DMS 273 treated with DMSO at 0.1 percent for 48 hours (cell line): Measurements from ENCODE around the gene SPEN.
A peak's percentile ranks its signal among the peaks of the same experiment; 100 is the strongest.
"Not testable (repeated sequence)": the region's sequence is repeated elsewhere in the genome, so short reads cannot be mapped to it uniquely, and the experiment has no call there.

ENCODE experiments used
- DNase-seq: peaks from one replicate; lab custom pipeline; 2025; lab: John Stamatoyannopoulos, UW

The SPEN gene

GRCh38 chr1:15960808-15961207, 113.3 kb downstream of the SPEN start:
- no peak for DNase-seq

- no peak for DNase-seq
Measured at GRCh38 chr1:15961492-15961891, 114.0 kb downstream of the SPEN start.

- DNase-seq = no peak
Measured at GRCh38 chr1:15962176-15962575, 114.7 kb downstream of the SPEN start.

- no peak for DNase-seq
Measured at GRCh38 chr1:15962671-15963362, 115.3 kb downstream of the SPEN start.

DNA sequence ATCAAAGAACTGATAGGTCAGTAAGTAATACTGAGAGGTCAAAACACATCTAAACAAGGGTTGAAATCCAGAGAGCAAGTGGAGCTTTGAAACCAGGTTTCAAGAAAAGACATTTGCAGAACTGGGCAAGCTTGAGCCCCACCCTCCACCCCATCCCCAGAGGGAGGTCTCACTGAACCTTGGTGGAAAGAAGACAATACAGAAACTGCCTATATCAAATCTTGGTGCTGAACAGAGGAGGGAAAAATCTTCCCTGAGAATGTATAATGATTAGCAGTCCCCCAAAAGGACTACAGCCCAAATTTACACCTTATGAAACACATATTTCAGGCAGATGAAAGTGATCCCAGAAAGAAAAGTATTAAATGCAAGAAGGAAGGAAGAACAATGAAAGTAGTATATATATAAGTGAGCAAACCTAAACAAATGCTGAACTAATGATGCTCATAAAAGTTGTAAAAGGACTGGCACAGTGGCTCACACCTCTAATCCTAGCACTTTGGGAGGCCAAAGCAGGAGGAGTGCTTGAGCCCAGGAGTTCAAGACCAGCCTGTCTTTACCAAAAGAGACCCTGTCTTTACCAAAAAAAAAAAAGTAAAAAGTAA, 116.0 kb downstream of the SPEN start:
- no peak for DNase-seq

DNA sequence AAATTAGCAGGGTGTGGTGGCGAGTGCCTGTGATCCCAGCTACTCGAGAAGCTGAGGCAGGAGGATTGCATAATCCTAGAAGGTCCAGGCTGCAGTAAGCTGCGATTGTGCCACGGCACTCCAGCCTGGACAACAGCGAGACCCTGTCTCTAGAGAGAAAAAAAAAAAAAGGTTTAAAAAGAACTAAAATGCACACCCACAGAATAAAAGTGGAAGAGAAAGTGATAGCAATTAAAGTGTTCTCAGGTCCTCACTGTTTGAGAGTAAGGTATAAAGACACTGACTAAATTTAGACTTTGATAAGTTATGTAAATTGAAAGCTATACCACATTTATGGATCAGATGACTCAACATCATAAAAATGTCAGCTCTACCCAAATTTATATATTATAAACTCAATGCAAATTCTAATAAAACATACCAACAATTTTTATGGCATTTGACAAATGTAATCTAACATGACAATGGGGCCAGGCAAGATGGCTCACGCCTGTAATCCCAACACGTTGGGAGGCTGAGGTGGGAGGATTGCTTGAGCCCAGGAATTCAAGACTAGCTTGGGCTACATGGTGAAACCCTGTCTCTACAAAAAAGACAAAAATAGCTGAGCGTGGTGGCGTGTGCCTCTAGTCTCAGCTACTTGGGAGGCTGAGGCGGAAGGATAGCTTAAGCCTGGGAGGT, 116.6 kb downstream of the SPEN start:
- no peak for DNase-seq

- DNase-seq = no peak
Measured at GRCh38 chr1:15965228-15965767, 117.8 kb downstream of the SPEN start.

DNA sequence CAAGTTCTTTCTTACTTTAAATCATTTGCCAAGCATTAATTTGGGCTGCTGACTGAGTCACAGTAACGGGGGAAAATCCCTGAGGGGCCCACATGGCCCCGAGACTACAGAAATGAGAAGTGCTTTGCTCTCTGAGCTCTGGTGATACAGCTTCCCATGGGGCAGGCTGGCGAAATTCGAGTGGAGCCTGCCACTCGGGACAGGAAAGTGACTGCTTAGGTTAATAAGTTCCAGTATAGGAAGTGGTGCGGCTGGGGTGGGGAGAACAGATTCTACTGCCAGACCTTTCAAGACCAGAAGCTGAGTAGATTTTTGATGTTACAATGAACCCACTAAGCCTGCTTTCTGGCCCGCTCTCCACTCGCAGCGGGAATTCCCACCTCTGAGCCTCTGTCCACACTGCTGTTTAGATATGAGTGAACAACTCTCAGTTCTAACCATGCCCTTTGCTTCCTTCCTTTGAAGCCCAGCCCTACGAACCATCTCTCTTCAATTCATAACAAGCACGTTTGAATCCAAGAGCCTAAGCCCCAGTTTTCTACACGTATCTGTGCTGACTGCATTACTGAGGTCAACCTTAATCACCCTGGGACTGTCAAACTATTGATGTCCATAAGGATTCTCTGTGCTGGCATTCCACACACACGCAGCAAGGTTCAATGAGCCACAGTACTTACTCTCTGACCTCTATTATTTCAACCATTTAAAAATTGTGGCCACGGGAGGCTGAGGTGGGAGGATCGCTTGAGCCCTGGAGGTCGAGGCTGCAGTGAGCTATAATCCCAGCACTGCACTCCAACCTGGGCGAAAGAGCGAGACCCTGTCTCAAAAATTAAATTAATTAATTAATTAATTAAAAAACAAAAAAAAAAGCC, 118.8 kb downstream of the SPEN start:
- DNase-seq = no peak

DNA sequence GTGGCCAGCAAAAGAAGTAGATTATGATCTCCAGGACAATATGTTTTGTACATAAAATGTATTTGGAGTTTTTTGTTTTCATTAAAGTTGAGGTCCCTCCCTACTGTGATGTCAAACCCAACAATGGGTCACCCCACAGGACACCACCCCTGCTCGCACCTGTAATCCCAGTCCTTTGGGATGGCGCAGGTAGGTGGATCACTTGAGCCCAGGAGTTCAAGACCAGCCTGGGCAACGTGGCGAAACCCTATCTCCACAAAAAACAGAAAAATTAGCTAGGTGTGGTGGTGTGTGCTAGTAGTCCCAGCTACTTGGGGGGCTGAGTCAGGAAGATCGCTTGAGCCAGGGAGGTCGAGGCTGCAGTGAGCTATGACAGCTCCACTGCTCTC, 119.4 kb downstream of the SPEN start:
- no peak for DNase-seq

DNA sequence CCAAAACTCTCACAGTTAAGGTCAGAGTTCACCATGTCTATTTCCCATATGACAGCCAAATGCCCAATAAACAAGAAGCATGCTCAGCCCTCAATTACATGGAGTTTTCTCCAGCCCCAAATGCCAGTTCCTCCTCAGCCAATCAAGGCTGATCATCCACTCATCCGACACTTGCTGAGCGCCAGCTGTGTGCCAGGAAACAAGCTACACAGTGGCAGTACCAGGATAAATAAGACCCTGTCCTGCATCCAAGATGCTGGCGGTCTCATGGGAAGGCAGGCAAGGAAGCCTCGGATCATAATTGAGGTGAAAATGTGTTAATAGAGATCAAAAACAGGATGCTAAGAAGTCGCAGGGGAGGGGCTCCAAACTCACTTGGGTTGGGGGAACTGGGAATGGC, 120.7 kb downstream of the SPEN start:
- no peak for DNase-seq

DNA sequence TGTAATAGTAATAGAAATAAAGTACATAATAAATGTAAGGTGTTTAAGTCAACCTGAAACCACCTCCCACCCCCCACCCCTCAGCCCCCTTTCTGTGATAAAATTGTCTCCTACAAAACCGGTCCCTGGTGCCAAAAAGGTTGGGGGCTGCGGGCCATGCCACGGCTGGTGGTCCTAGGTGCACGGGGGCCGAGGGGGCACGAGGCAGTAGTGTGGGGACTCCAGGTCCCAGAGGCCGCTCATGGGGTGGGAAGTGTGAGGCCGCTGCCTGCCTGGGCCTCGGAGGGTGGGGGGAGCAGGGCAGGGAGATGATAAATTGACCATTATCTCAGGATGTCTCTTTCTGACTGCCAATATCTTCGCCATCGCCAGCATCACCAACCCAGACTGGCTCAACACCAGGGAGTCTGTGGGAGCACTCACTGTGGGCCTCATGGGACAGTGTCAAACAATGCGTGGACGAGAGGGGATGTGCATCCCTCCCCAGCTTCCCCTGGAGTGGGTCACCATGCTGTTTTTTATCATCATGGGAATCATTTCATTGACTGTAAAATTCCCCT, 121.9 kb downstream of the SPEN start:
- DNase-seq = no peak

GRCh38 chr1:15970911-15971310, 123.4 kb downstream of the SPEN start:
- no peak for DNase-seq

DNA sequence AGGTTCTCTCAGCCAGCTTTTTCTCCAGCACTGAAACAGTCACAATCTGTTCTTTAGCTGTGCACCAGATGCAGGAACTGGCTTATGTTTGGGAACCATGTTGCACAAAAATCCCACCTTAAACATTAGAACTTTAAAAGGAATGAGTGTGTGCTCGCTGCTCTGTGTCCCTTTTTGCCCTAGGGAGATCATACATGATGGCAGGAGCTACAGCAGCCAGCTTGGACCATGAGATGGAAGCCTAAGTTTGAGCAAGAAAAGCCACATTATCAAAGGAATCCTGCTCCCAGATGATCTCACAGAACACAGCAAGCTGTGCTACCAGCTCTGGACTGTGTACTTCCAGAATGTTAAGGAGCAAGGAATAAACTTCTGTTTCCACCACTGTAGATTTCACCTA, 124.9 kb downstream of the SPEN start:
- DNase-seq = no peak

DNA sequence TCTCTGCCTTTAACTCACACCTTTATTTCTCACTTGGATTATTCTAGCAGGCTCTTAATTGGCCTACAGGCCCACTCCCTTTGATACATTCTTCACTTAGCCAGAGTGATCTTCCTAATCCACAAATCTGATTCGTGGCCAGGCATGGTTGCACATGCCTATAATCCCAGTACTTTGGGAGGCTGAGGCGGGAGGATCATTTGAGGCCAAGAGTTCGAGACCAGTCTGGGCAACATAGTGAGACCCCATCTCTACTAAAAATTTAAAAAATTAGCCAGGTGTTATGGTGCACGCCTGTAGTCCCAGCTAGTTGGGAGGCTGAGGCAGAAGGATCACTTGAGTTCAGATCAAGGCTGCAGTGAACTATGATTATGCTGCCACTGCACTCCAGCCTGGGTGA, 126.3 kb downstream of the SPEN start:
- DNase-seq = no peak

- no peak for DNase-seq
Measured at GRCh38 chr1:15974855-15975254, 127.3 kb downstream of the SPEN start.

DNA sequence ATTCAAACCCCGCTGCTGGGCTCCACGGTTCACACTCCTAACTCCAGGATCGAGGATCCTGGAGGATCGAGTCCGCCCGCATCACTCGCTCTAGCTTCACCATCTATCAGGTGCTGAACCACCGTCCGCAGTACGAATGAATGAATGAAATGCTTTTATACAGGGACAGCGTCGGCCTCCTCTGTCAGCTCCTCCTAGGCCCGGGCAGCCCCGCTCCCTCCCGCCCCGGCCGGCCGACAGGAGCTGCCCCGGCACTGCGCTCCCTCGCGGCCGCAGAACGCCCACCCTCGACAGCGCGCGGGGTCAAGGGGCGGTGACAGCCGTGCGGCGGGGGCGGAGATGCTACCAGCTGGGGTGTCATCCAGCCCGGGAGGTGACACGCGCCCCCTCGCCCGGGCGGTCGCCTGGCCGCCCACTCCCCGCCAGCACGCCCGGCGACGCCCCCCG, 127.9 kb downstream of the SPEN start:
- DNase-seq = peak; percentile 17

- DNase-seq = peak; percentile 83
Measured at GRCh38 chr1:15975805-15976680, 128.5 kb downstream of the SPEN start, which contains the start of gene ZBTB17. ZBTB17 (minus strand) TSS chr1:15976101; CDS start chr1:15948495, 27,606 bp downstream.

DNA sequence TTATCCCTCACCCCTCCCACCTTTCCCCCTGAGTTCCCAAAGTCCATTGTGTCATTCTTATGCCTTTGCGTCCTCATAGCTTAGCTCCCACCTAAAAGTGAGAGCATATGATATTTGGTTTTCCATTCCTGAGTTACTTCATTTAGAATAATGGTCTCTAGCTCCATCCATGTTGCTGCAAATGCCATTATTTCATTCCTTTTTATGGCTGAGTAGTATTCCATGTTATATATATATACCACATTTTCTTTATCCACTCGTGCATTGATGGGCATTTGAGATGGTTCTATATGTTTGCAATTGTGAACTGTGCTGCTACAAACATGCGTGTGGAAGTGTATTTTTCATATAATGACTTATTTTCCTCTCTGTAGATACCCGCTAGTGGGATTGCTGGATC, 130.4 kb downstream of the SPEN start:
- not testable (repeated sequence) for DNase-seq

DNA sequence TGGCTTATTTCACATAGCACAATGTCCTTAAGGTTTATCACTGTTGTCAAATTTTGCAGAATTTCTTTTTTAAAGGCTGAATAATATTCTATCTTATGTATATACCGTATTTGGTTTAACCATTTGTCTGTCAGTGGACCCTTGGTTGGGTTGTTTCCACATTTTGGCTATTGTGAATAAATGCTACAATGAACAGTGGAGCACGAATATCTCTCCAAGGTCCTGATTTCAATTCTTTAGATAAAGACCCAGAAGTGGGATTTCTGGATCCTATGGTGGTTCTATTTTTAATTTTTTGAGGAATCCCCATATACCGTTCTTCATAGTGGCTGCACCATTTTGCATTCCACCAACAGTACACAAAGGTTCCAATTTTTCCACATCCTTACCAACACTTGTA, 134.2 kb downstream of the SPEN start:
- no peak for DNase-seq

- DNase-seq = no peak
Measured at GRCh38 chr1:15983275-15983674, 135.8 kb downstream of the SPEN start.
